ENCODE data around the gene CLTCL1. TPM values are rescaled to one million over a fixed set of nuclear protein-coding genes. Genes with fewer than 3 reads are reported as not detected.

The CLTCL1 gene
- total and polyA plus RNA-seq, 4 experiments from 2014 or later = 0.80 to 1.7 TPM; not detected in 2

- no peak overlapping the region for H3K27ac ChIP-seq (ENCODE audit: low read depth, low read length)
- Mint-ChIP-seq H3K4me3 (no peak overlapping the region), H3K36me3 (peaks cover 41 to 67% of the 10 kb centered on the region in 2 donors), H3K9me3 (no peaks in the 10 kb centered on the region), H3K27me3 (no peaks in the 10 kb centered on the region), H3K27ac (no peak overlapping the region), H3K4me1 (peaks cover 13 to 25% (median 19%) of the 10 kb centered on the region in 4 donors)
- H3K27me3 ChIP-seq (ENCODE audit: insufficient read depth, low read length) = no peaks in the 10 kb centered on the region
- H3K4me1 ChIP-seq (ENCODE audit: insufficient read depth, low read length) = peaks cover 12% of the 10 kb centered on the region
- DNase-seq = no peak
- peaks cover 65% of the 10 kb centered on the region for H3K36me3 ChIP-seq (ENCODE audit: insufficient read depth, low read length)
- ChIA-PET POLR2A (ENCODE audit: partially characterized antibody) (no interaction called here), CTCF (ENCODE audit: partially characterized antibody) (interaction anchor here (0.6 to 1.0 kb wide), 2 partner anchors 239 to 490 kb away, joined by 3 read pairs; no protein-coding TSS in a partner anchor)
- intact Hi-C loops (cut with micrococcal nuclease) = no loop called here
- H3K9me3 ChIP-seq (ENCODE audit: control insufficient read depth in 1 of 2, low read length in 2 of 2) = no peaks in the 10 kb centered on the region
- no peak overlapping the region for H3K4me3 ChIP-seq (ENCODE audit: low read length in 2 of 2)
Measured at GRCh38 chr22:19139974-19140373, 151.5 kb downstream of the CLTCL1 start.

- DNase-seq = no peak
- Mint-ChIP-seq H3K4me1 (peaks cover 6 to 15% (median 11%) of the 10 kb centered on the region in 4 donors), H3K36me3 (peaks cover 42 to 68% of the 10 kb centered on the region in 2 donors), H3K27me3 (no peaks in the 10 kb centered on the region), H3K9me3 (no peaks in the 10 kb centered on the region), H3K27ac (no peak overlapping the region), H3K4me3 (no peak overlapping the region)
- Histone ChIP-seq H3K9me3 (ENCODE audit: control insufficient read depth in 1 of 2, low read length in 2 of 2) (no peaks in the 10 kb centered on the region), H3K36me3 (ENCODE audit: insufficient read depth, low read length) (peaks cover 71% of the 10 kb centered on the region), H3K4me3 (ENCODE audit: low read length in 2 of 2) (no peak overlapping the region), H3K27ac (ENCODE audit: low read depth, low read length) (no peak overlapping the region), H3K27me3 (ENCODE audit: insufficient read depth, low read length) (no peaks in the 10 kb centered on the region), H3K4me1 (ENCODE audit: insufficient read depth, low read length) (peaks cover 10% of the 10 kb centered on the region)
- intact Hi-C loops (cut with micrococcal nuclease) = no loop called here
- POLR2A ChIA-PET (ENCODE audit: partially characterized antibody) = no interaction called here
- CTCF ChIA-PET (ENCODE audit: partially characterized antibody) = no interaction called here
Measured at GRCh38 chr22:19139001-19139356, 152.5 kb downstream of the CLTCL1 start.

GRCh38 chr22:19138217-19139000, 153.1 kb downstream of the CLTCL1 start:
- ChIA-PET CTCF (ENCODE audit: partially characterized antibody) (no interaction called here), POLR2A (ENCODE audit: partially characterized antibody) (no interaction called here)
- H3K9me3 Mint-ChIP-seq = no peaks in the 10 kb centered on the region
- intact Hi-C loops (cut with micrococcal nuclease) = no loop called here
- Histone ChIP-seq H3K4me1 (ENCODE audit: insufficient read depth, low read length) (peaks cover 4% of the 10 kb centered on the region), H3K9me3 (ENCODE audit: control insufficient read depth in 1 of 2, low read length in 2 of 2) (no peaks in the 10 kb centered on the region), H3K36me3 (ENCODE audit: insufficient read depth, low read length) (peaks cover 77% of the 10 kb centered on the region), H3K4me3 (ENCODE audit: low read length in 2 of 2) (no peak overlapping the region), H3K27ac (ENCODE audit: low read depth, low read length) (no peak overlapping the region), H3K27me3 (ENCODE audit: insufficient read depth, low read length) (no peaks in the 10 kb centered on the region)
- H3K36me3 Mint-ChIP-seq = peaks cover 42 to 71% of the 10 kb centered on the region in 2 donors
- H3K4me1 Mint-ChIP-seq = peaks cover 3 to 9% (median 6%) of the 10 kb centered on the region in 4 donors
- no peak overlapping the region for H3K27ac Mint-ChIP-seq
- H3K27me3 Mint-ChIP-seq = no peaks in the 10 kb centered on the region
- H3K4me3 Mint-ChIP-seq = no peak overlapping the region
- DNase-seq = no peak

- Histone ChIP-seq H3K9me3 (ENCODE audit: control insufficient read depth in 1 of 2, low read length in 2 of 2) (no peaks in the 10 kb centered on the region), H3K4me1 (ENCODE audit: insufficient read depth, low read length) (no peaks in the 10 kb centered on the region), H3K27ac (ENCODE audit: low read depth, low read length) (no peak overlapping the region), H3K4me3 (ENCODE audit: low read length in 2 of 2) (no peak overlapping the region), H3K36me3 (ENCODE audit: insufficient read depth, low read length) (peaks cover 82% of the 10 kb centered on the region), H3K27me3 (ENCODE audit: insufficient read depth, low read length) (no peaks in the 10 kb centered on the region)
- Mint-ChIP-seq H3K4me3 (no peak overlapping the region), H3K4me1 (peaks cover 1 to 6% (median 2%) of the 10 kb centered on the region in 4 donors), H3K27ac (peak overlapping the region in 1 of 7 donors; percentile 47), H3K27me3 (no peaks in the 10 kb centered on the region), H3K9me3 (no peaks in the 10 kb centered on the region), H3K36me3 (peaks cover 42 to 77% of the 10 kb centered on the region in 2 donors)
- no peak for DNase-seq
- POLR2A ChIA-PET (ENCODE audit: partially characterized antibody) = no interaction called here
- CTCF ChIA-PET (ENCODE audit: partially characterized antibody) = no interaction called here
- intact Hi-C loops (cut with micrococcal nuclease) = no loop called here
Measured at GRCh38 chr22:19137384-19138216, 153.9 kb downstream of the CLTCL1 start.

GRCh38 chr22:19136915-19137314, 154.6 kb downstream of the CLTCL1 start:
- Histone ChIP-seq H3K9me3 (ENCODE audit: control insufficient read depth in 1 of 2, low read length in 2 of 2) (no peaks in the 10 kb centered on the region), H3K27ac (ENCODE audit: low read depth, low read length) (no peak overlapping the region), H3K36me3 (ENCODE audit: insufficient read depth, low read length) (peaks cover 75% of the 10 kb centered on the region), H3K4me1 (ENCODE audit: insufficient read depth, low read length) (no peaks in the 10 kb centered on the region), H3K27me3 (ENCODE audit: insufficient read depth, low read length) (no peaks in the 10 kb centered on the region), H3K4me3 (ENCODE audit: low read length in 2 of 2) (no peak overlapping the region)
- intact Hi-C loops (cut with micrococcal nuclease) = no loop called here
- ChIA-PET POLR2A (ENCODE audit: partially characterized antibody) (no interaction called here), CTCF (ENCODE audit: partially characterized antibody) (no interaction called here)
- no peaks in the 10 kb centered on the region for H3K9me3 Mint-ChIP-seq
- H3K36me3 Mint-ChIP-seq = peaks cover 42 to 79% of the 10 kb centered on the region in 2 donors
- H3K4me3 Mint-ChIP-seq = peak overlapping the region in 1 of 8 donors; percentile 7
- peaks cover 0 to 6% (median 1%) of the 10 kb centered on the region in 4 donors for H3K4me1 Mint-ChIP-seq
- peak overlapping the region in 2 of 7 donors; percentile 7 to 42 for H3K27ac Mint-ChIP-seq
- no peaks in the 10 kb centered on the region for H3K27me3 Mint-ChIP-seq
- DNase-seq = no peak

- Histone ChIP-seq H3K36me3 (ENCODE audit: insufficient read depth, low read length) (peaks cover 59% of the 10 kb centered on the region), H3K9me3 (ENCODE audit: control insufficient read depth in 1 of 2, low read length in 2 of 2) (no peaks in the 10 kb centered on the region), H3K4me3 (ENCODE audit: low read length in 2 of 2) (no peak overlapping the region), H3K27ac (ENCODE audit: low read depth, low read length) (no peak overlapping the region), H3K27me3 (ENCODE audit: insufficient read depth, low read length) (no peaks in the 10 kb centered on the region), H3K4me1 (ENCODE audit: insufficient read depth, low read length) (no peaks in the 10 kb centered on the region)
- no peak overlapping the region for H3K4me3 Mint-ChIP-seq
- peaks cover 0 to 1% (median under 1%) of the 10 kb centered on the region in 4 donors for H3K4me1 Mint-ChIP-seq
- POLR2A ChIA-PET (ENCODE audit: partially characterized antibody) = no interaction called here
- intact Hi-C loops (cut with micrococcal nuclease) = no loop called here
- H3K36me3 Mint-ChIP-seq = peaks cover 29 to 65% of the 10 kb centered on the region in 2 donors
- no peaks in the 10 kb centered on the region for H3K27me3 Mint-ChIP-seq
- no peak for DNase-seq
- H3K9me3 Mint-ChIP-seq = no peaks in the 10 kb centered on the region
- CTCF ChIA-PET (ENCODE audit: partially characterized antibody) = no interaction called here
- H3K27ac Mint-ChIP-seq = peak overlapping the region in 2 of 7 donors; percentile 18 to 66
Measured at GRCh38 chr22:19134874-19135273, 156.6 kb downstream of the CLTCL1 start.

- peaks cover 0 to 1% (median under 1%) of the 10 kb centered on the region in 4 donors for H3K4me1 Mint-ChIP-seq
- ChIA-PET POLR2A (ENCODE audit: partially characterized antibody) (no interaction called here), CTCF (ENCODE audit: partially characterized antibody) (no interaction called here)
- H3K36me3 Mint-ChIP-seq = peaks cover 25 to 59% of the 10 kb centered on the region in 2 donors
- no peak overlapping the region for H3K27ac ChIP-seq (ENCODE audit: low read depth, low read length)
- no peaks in the 10 kb centered on the region for H3K9me3 ChIP-seq (ENCODE audit: control insufficient read depth in 1 of 2, low read length in 2 of 2)
- H3K27ac Mint-ChIP-seq = peak overlapping the region in 1 of 7 donors; percentile 73
- peaks cover 53% of the 10 kb centered on the region for H3K36me3 ChIP-seq (ENCODE audit: insufficient read depth, low read length)
- H3K4me3 Mint-ChIP-seq = no peak overlapping the region
- no peaks in the 10 kb centered on the region for H3K4me1 ChIP-seq (ENCODE audit: insufficient read depth, low read length)
- no peaks in the 10 kb centered on the region for H3K27me3 Mint-ChIP-seq
- no peaks in the 10 kb centered on the region for H3K27me3 ChIP-seq (ENCODE audit: insufficient read depth, low read length)
- peaks cover 0 to 2% (median 0%) of the 10 kb centered on the region in 8 donors for H3K9me3 Mint-ChIP-seq
- intact Hi-C loops (cut with micrococcal nuclease) = no loop called here
- DNase-seq = no peak
- no peak overlapping the region for H3K4me3 ChIP-seq (ENCODE audit: low read length in 2 of 2)
Measured at GRCh38 chr22:19134176-19134831, 157.2 kb downstream of the CLTCL1 start.
